Measurements from ENCODE around the gene L2HGDH. TPM values are rescaled to one million over a fixed set of nuclear protein-coding genes. Genes with fewer than 3 reads are reported as not detected.

Gene L2HGDH
- total and polyA plus RNA-seq, 9 of the 15 experiments (the other 6 are each of a cell fraction or from before 2014, with no cell fraction given) = 1.7 to 16.1 (median 10.5) TPM

DNA sequence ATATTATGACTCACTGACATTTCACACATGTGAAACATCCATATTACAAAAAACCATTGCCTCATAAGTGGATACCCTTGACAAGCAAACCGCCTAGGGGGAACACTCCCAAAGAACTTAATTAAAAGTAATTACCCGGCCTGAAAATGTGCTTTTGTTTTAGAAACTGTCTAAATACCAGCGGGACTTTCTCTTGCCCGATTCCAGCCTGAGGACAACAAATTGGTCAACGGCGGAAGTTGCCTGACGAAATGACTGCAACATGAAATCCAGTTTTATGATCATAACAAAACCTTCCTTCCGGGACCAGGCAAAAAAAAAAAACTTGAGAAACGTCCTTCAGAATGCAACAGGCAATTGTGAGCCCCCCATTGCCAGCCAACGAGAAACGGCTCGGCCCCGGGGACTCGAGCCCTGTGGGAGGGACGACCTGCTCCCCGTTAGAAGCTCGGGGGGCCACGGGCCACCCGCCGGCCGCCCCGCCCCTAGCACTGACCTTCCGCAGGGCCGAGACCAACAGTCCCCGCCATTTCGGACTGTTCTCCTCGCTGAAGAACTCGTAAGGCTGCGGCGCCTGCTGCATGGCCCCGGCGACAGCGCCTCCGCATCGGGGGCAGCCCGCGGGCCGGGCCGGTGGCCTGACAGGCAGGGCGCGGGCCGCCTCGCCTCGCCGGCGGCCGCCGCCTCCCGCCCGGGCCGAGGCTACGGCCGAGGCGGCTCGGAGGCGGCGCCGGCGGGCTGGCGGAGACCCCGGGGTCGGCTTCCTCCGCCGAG lies 81.1 kb downstream of the L2HGDH start (continued):
- TF ChIP-seq, protein P1, sequence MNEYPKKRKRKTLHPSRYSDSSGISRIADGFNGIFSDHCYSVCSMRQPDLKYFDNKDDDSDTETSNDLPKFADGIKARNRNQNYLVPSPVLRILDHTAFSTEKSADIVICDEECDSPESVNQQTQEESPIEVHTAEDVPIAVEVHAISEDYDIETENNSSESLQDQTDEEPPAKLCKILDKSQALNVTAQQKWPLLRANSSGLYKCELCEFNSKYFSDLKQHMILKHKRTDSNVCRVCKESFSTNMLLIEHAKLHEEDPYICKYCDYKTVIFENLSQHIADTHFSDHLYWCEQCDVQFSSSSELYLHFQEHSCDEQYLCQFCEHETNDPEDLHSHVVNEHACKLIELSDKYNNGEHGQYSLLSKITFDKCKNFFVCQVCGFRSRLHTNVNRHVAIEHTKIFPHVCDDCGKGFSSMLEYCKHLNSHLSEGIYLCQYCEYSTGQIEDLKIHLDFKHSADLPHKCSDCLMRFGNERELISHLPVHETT (CRISPR knock-in tag; conservative IDR thresholded peaks at IDR 0.05 in 1 of 2, IDR thresholded peaks at IDR 0.05 in 1 of 2) = 0 out of 4 replicates have a peak, but pooled peaks of 1 of the 2 experiments have one; percentile 55
- no peak for TF ChIP-seq RFX5 (IDR thresholded peaks at IDR 0.05; ENCODE audit: low read depth, low read length)
- no peak for TF ChIP-seq KLF10 (CRISPR knock-in tag; IDR thresholded peaks at IDR 0.05)
- no peak for TF ChIP-seq HMGXB4 (CRISPR knock-in tag; IDR thresholded peaks at IDR 0.05)
- no peak for TF ChIP-seq ZNF583 (CRISPR knock-in tag; IDR thresholded peaks at IDR 0.05)
- no peak for TF ChIP-seq JUN (IDR thresholded peaks at IDR 0.05; ENCODE audit: borderline replicate concordance, low read depth, low read length)
- TF ChIP-seq JUN (CRISPR knock-in tag; IDR thresholded peaks at IDR 0.05; ENCODE audit: borderline replicate concordance) = no peak
- no peak for TF ChIP-seq ZC3H4 (CRISPR knock-in tag; IDR thresholded peaks at IDR 0.05; ENCODE audit: borderline replicate concordance)
- no peak for TF ChIP-seq CHCHD3 (CRISPR knock-in tag; IDR thresholded peaks at IDR 0.05)
- TF ChIP-seq HNRNPL (IDR thresholded peaks at IDR 0.05; ENCODE audit: low read depth, low read length) = no peak
- TF ChIP-seq ZNF232 (CRISPR knock-in tag; IDR thresholded peaks at IDR 0.05) = no peak
- TF ChIP-seq TRIM25 (IDR thresholded peaks at IDR 0.05; ENCODE audit: borderline replicate concordance) = no peak
- TF ChIP-seq, protein P2, sequence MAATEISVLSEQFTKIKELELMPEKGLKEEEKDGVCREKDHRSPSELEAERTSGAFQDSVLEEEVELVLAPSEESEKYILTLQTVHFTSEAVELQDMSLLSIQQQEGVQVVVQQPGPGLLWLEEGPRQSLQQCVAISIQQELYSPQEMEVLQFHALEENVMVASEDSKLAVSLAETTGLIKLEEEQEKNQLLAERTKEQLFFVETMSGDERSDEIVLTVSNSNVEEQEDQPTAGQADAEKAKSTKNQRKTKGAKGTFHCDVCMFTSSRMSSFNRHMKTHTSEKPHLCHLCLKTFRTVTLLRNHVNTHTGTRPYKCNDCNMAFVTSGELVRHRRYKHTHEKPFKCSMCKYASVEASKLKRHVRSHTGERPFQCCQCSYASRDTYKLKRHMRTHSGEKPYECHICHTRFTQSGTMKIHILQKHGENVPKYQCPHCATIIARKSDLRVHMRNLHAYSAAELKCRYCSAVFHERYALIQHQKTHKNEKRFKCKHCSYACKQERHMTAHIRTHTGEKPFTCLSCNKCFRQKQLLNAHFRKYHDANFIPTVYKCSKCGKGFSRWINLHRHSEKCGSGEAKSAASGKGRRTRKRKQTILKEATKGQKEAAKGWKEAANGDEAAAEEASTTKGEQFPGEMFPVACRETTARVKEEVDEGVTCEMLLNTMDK (IDR thresholded peaks at IDR 0.05; ENCODE audit: borderline replicate concordance, insufficient read depth, low read depth, low read length, poor library complexity, severe bottlenecking) = no peak
- TF ChIP-seq POLR2H (tag; IDR thresholded peaks at IDR 0.05; ENCODE audit: low read depth) = no peak
- no peak for TF ChIP-seq MEIS2 (IDR thresholded peaks at IDR 0.05; ENCODE audit: partially characterized antibody)
- no peak for TF ChIP-seq FOXA3 (CRISPR knock-in tag; conservative IDR thresholded peaks at IDR 0.05 in 1 of 2, IDR thresholded peaks at IDR 0.05 in 1 of 2)
- no peak for TF ChIP-seq ZBTB33 (CRISPR knock-in tag; IDR thresholded peaks at IDR 0.05)
- no peak for TF ChIP-seq ZSCAN29 (IDR thresholded peaks at IDR 0.05)
